GM19025 (cell line): Measurements from ENCODE around the gene ATG10.

ENCODE experiments used
- ATAC-seq: cut with Tn5 transposase; IDR thresholded peaks from one replicate; pipeline ENCODE4 v1.9.1; 2021; ENCODE audit warnings: mild to moderate bottlenecking, low read depth, moderate library complexity; ENCODE audit not compliant: unreplicated experiment

ATG10 gene

GRCh38 chr5:82298668-82299067, 326.8 kb downstream of the ATG10 start:
- no peak for ATAC-seq

GRCh38 chr5:82301190-82301589, 329.4 kb downstream of the ATG10 start:
- no peak for ATAC-seq
